K562 (cell line): ENCODE data around the gene LMAN1L. TPM values are rescaled to one million over a fixed set of nuclear protein-coding genes. Genes with fewer than 3 reads are reported as not detected.
A peak's percentile ranks its signal among the peaks of the same experiment; 100 is the strongest.

Experiments used
- ARID3B ChIP-seq: fragments of 250-450 bp; sonication (Bioruptor Pico); IDR thresholded peaks from 2 replicates; pipeline ENCODE4 v1.4.0; 2020; ENCODE audit warnings: borderline replicate concordance
- CBFA2T3 ChIP-seq: fragments of 450-650 bp; IDR thresholded peaks from 2 replicates; pipeline ENCODE4 v1.6.1; 2017
- CHD4 ChIP-seq: fragments of 200-600 bp; sonication (generic); IDR thresholded peaks from 3 replicates; pipeline ENCODE4 v1.6.1; 2012; ENCODE audit warnings: low read depth, mild to moderate bottlenecking, mixed read lengths, low read length, inconsistent platforms; ENCODE audit not compliant: insufficient read depth, insufficient replicate concordance, poor library complexity, severe bottlenecking
- PHF20 ChIP-seq: fragments of 450-650 bp; IDR thresholded peaks from 2 replicates; pipeline ENCODE4 v1.6.1; 2018; ENCODE audit not compliant: partially characterized antibody
- POLR3G ChIP-seq: IDR thresholded peaks from 2 replicates; pipeline ENCODE4 v1.6.1; 2011; ENCODE audit not compliant: insufficient read length, insufficient replicate concordance; ENCODE audit errors: extremely low read depth
- TFAP4 ChIP-seq: sonication (generic); formaldehyde crosslinking; IDR thresholded peaks from 2 replicates; pipeline ENCODE4 v1.8.0; 2022; ENCODE audit warnings: missing genetic modification reagents, mild to moderate bottlenecking, moderate library complexity, borderline replicate concordance
- TRIM28 ChIP-seq: fragments of 450-650 bp; IDR thresholded peaks from 2 replicates; pipeline ENCODE4 v1.6.1; 2017
- ZBTB5 ChIP-seq: fragments of 450-650 bp; IDR thresholded peaks from 2 replicates; pipeline ENCODE4 v1.6.1; 2017; ENCODE audit warnings: antibody characterized with exemption
- ZNF609 ChIP-seq: sonication (generic); formaldehyde crosslinking; IDR thresholded peaks from 2 replicates; pipeline ENCODE4 v1.8.1; 2023; ENCODE audit warnings: missing genetic modification reagents, mild to moderate bottlenecking, borderline replicate concordance
- polyA plus RNA-seq, 8 experiments: library from polyadenylated mRNA; depleted of rRNA in 4 of 8; stranded (reverse) in 5 of 8; unstranded in 3 of 8; fragments of >200 nt; fragmentation: Nextera tagmentation in 2 of 8; fragmentation: Illumina TruSeq in 1 of 8; extraction: Ambion mirVana in 2 of 8; extraction: Trizol in 1 of 8; gene quantifications; 2 replicates each; pipeline versions ENCODE4 v1.2.1 to v1.2.3, GENCODE V29; 2011 to 2014; ENCODE audit warnings: inconsistent platforms in 1 of 8, missing spikeins in 1 of 8
- total RNA-seq, 7 experiments: library from RNA; depleted of rRNA in 6 of 7; stranded (reverse); fragments of >200 nt in 6 of 7; fragmentation: Illumina TruSeq in 2 of 7; extraction: Trizol in 2 of 7; gene quantifications; 2 replicates each; pipeline versions ENCODE4 v1.2.1 to v1.2.3, GENCODE V29; 2011 to 2021; ENCODE audit warnings: low replicate concordance in 1 of 7

The LMAN1L gene
- total and polyA plus RNA-seq, 9 of the 15 experiments (the other 6 are each of a cell fraction or from before 2014, with no cell fraction given) = not detected

- no peak for TF ChIP-seq ZBTB5
- no peak for TF ChIP-seq PHF20
- no peak for TF ChIP-seq ZNF609 (CRISPR knock-in tag)
- TF ChIP-seq TRIM28 = no peak
- TF ChIP-seq ARID3B = no peak
- no peak for TF ChIP-seq CHD4
- TF ChIP-seq POLR3G = no peak
- 0 out of 2 replicates have a peak, but pooled peaks have one; percentile 11 for TF ChIP-seq CBFA2T3
- TF ChIP-seq TFAP4 = peak; percentile 42; the same call in 1 of the 2 replicates
These were observed 25.2 kb upstream of the LMAN1L start (continued) for GRCh38 chr15:74787251-74788041.
